ENCODE data around the gene GLIS1. TPM values are rescaled to one million over a fixed set of nuclear protein-coding genes. Genes with fewer than 3 reads are reported as not detected.

GLIS1 gene
- polyA plus RNA-seq, 5 donors = 0.06 to 0.10 (median 0.06) TPM; not detected in 2

- no peak for DNase-seq
These were observed 243.2 kb downstream of the GLIS1 start for GRCh38 chr1:53495633-53496345.

- DNase-seq = peak in 1 of 2 donors; percentile 21
These were observed 248.6 kb downstream of the GLIS1 start for GRCh38 chr1:53490351-53490750.

GRCh38 chr1:53486395-53487026, 252.5 kb downstream of the GLIS1 start:
- no peak for DNase-seq

GRCh38 chr1:53485478-53486394, 253.2 kb downstream of the GLIS1 start:
- peak; percentile 74 to 79 for DNase-seq

- DNase-seq = no peak
These were observed 254.1 kb downstream of the GLIS1 start for GRCh38 chr1:53484705-53485477.

- DNase-seq = no peak
These were observed 255.3 kb downstream of the GLIS1 start for GRCh38 chr1:53483656-53484055.

GRCh38 chr1:53483170-53483569, 255.8 kb downstream of the GLIS1 start:
- no peak for DNase-seq

- DNase-seq = no peak
These were observed 256.4 kb downstream of the GLIS1 start for GRCh38 chr1:53482441-53483153.

GRCh38 chr1:53481456-53481855, 257.5 kb downstream of the GLIS1 start:
- no peak for DNase-seq

GRCh38 chr1:53480678-53481077, 258.3 kb downstream of the GLIS1 start:
- DNase-seq = no peak

- no peak for DNase-seq
These were observed 260.5 kb downstream of the GLIS1 start for GRCh38 chr1:53478502-53478818.

GRCh38 chr1:53477651-53478501, 261.1 kb downstream of the GLIS1 start:
- DNase-seq = no peak

GRCh38 chr1:53476579-53476978, 262.4 kb downstream of the GLIS1 start:
- no peak for DNase-seq

GRCh38 chr1:53475664-53476063, 263.3 kb downstream of the GLIS1 start:
- no peak for DNase-seq

GRCh38 chr1:53473463-53473862, 265.5 kb downstream of the GLIS1 start:
- DNase-seq = no peak

- DNase-seq = no peak
These were observed 268.0 kb downstream of the GLIS1 start for GRCh38 chr1:53471000-53471399.

GRCh38 chr1:53470584-53470983, 268.4 kb downstream of the GLIS1 start:
- no peak for DNase-seq

GRCh38 chr1:53470155-53470554, 268.8 kb downstream of the GLIS1 start:
- peak; percentile 56 to 69 for DNase-seq

- DNase-seq = no peak
These were observed 269.6 kb downstream of the GLIS1 start for GRCh38 chr1:53469373-53469772.

- no peak for DNase-seq
These were observed 270.6 kb downstream of the GLIS1 start for GRCh38 chr1:53468374-53468773.
